ENCODE data around the gene CYB5A. TPM values are rescaled to one million over a fixed set of nuclear protein-coding genes. Genes with fewer than 3 reads are reported as not detected.
"Not testable (repeated sequence)": the region's sequence is repeated elsewhere in the genome, so short reads cannot be mapped to it uniquely, and the experiment has no call there.

The CYB5A gene
- total RNA-seq, 8 experiments from 2014 or later = 26.4 to 63.6 (median 35.5) TPM

- 0% methylated on average over 1 of the region's 30 CpGs; no CpG with 5 or more reads in 8 of the 10 experiments for WGBS, 10 experiments
- H3K27ac ChIP-seq = no peak overlapping the region
- in situ Hi-C loops (cut with MboI; ENCODE audit: low pct_unique_long_range_greater_than_20kb in 2 of 9, low sequenced_read_pairs in 9 of 9, unreplicated experiment in 9 of 9) = no loop called here
Measured at GRCh38 chr18:74291472-74291770, 342 bp downstream of the CYB5A start.

GRCh38 chr18:74290794-74291471 lies 830 bp downstream of the CYB5A start:
- ATAC-seq (replicated peaks in 6 of 8) = no peak
- Histone ChIP-seq H3K27ac (no peak overlapping the region), H3K4me1 (replicated peaks in 1 of 2) (peaks cover 4 to 8% of the 10 kb centered on the region in 2 donors), H3K4me3 (peak overlapping the region; percentile 53 to 85 (median 76))
- in situ Hi-C loops (cut with MboI; ENCODE audit: low pct_unique_long_range_greater_than_20kb in 2 of 9, low sequenced_read_pairs in 9 of 9, unreplicated experiment in 9 of 9) = no loop called here
- WGBS, 10 experiments = 14 to 100% (median 65%) methylated on average over 1 to 27 of the region's 57 CpGs; no CpG with 5 or more reads in 2 of the 10 experiments

More at GRCh38 chr18:74291472-74291770, 342 bp downstream of the CYB5A start:
- H3K4me3 ChIP-seq = peak overlapping the region; percentile 53 to 85 (median 76)
- peaks cover 4 to 8% of the 10 kb centered on the region in 2 donors for H3K4me1 ChIP-seq (replicated peaks in 1 of 2)
- ATAC-seq (replicated peaks in 6 of 8) = no peak

DNA sequence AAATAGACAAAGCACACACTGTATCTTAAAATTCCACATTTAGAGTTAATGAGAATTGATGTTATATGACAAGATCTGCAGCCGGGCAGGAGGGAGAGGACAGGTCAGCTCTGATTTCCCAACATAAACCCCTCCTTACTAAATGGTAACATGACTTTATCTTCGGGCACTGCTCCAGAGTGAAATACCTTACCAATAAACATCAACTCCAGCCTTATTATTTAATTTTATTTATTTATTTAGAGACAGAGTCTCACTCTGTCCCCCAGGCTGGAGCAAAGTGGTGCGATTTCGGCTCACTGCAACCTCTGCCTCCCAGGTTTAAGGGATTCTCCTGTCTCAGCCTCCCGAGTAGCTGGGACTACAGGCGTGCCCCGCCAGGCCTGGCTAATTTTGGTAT lies 1.7 kb downstream of the CYB5A start:
- Histone ChIP-seq H3K4me3 (no peak overlapping the region), H3K27ac (no peak overlapping the region), H3K4me1 (replicated peaks in 1 of 2) (peaks cover 5 to 8% of the 10 kb centered on the region in 2 donors)
- in situ Hi-C loops (cut with MboI; ENCODE audit: low pct_unique_long_range_greater_than_20kb in 2 of 9, low sequenced_read_pairs in 9 of 9, unreplicated experiment in 9 of 9) = no loop called here
- 87 to 100% (median 97%) methylated on average over 2 to 7 of the region's 7 CpGs; no CpG with 5 or more reads in 2 of the 10 experiments for WGBS, 10 experiments
- no peak for ATAC-seq (replicated peaks in 6 of 8)

GRCh38 chr18:74289137-74289536 lies 2.6 kb downstream of the CYB5A start:
- Histone ChIP-seq H3K4me3 (no peak overlapping the region), H3K4me1 (replicated peaks in 1 of 2) (peaks cover 14 to 16% of the 10 kb centered on the region in 2 donors), H3K27ac (no peak overlapping the region)
- WGBS, 10 experiments = 10 to 100% (median 89%) methylated on average over 2 to 3 of the region's 3 CpGs; no CpG with 5 or more reads in 2 of the 10 experiments
- in situ Hi-C loops (cut with MboI; ENCODE audit: low pct_unique_long_range_greater_than_20kb in 2 of 9, low sequenced_read_pairs in 9 of 9, unreplicated experiment in 9 of 9) = no loop called here
- ATAC-seq (replicated peaks in 6 of 8) = no peak

DNA sequence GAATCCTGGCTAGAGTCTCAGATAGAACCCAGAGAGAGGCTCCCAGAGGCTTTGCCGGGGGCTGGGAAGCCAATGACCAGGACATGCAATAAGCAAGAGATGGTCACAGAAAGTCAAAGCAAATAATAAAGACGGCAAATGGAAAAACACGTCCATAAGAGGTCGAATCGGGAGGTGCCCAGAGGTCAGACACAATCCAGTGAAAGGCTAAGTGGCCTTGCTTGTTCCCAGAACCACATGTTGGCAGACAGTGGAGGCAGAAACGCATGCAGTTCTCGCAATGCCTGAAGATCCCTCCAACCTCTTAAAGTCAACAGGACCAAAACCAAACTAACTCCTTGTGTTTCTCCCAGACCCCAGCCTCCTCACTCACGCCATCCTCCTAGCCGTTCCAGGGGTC lies 3.0 kb downstream of the CYB5A start:
- Histone ChIP-seq H3K4me1 (replicated peaks in 1 of 2) (peaks cover 17 to 18% of the 10 kb centered on the region in 2 donors), H3K27ac (no peak overlapping the region), H3K4me3 (no peak overlapping the region)
- in situ Hi-C loops (cut with MboI; ENCODE audit: low pct_unique_long_range_greater_than_20kb in 2 of 9, low sequenced_read_pairs in 9 of 9, unreplicated experiment in 9 of 9) = no loop called here
- no peak for ATAC-seq (replicated peaks in 6 of 8)
- 20 to 100% (median 80%) methylated on average over 1 to 9 of the region's 9 CpGs; no CpG with 5 or more reads in 1 of the 10 experiments for WGBS, 10 experiments

- Histone ChIP-seq H3K27ac (no peak overlapping the region), H3K4me3 (no peak overlapping the region), H3K4me1 (replicated peaks in 1 of 2) (peaks cover 17 to 24% of the 10 kb centered on the region in 2 donors)
- in situ Hi-C loops (cut with MboI; ENCODE audit: low pct_unique_long_range_greater_than_20kb in 2 of 9, low sequenced_read_pairs in 9 of 9, unreplicated experiment in 9 of 9) = no loop called here
- 80 to 100% (median 84%) methylated on average over 1 to 5 of the region's 5 CpGs; no CpG with 5 or more reads in 2 of the 10 experiments for WGBS, 10 experiments
- ATAC-seq (replicated peaks in 6 of 8) = no peak
Measured at GRCh38 chr18:74288041-74288440, 3.7 kb downstream of the CYB5A start.

DNA sequence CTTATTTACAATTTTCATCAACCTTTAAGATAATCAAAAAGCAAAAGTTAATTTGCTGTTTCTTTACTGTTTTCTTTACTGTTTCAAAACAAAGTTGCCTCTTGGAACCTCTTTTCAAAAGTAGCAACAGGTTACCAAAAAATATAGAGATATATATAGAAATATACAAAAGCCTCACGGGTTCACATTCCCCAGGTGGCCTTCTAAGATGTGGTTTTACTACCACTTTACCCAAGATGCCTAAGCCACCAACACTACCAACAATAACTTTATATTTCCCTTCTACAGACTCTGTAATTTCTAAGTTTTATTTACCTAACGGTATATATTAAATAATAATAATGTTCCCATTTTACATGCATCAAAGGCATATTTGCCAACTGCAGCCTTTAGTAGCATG lies 4.9 kb downstream of the CYB5A start:
- Histone ChIP-seq H3K4me3 (no peak overlapping the region), H3K27ac (no peak overlapping the region), H3K4me1 (replicated peaks in 1 of 2) (peaks cover 11 to 24% of the 10 kb centered on the region in 2 donors)
- WGBS, 10 experiments = 38 to 100% (median 100%) methylated on average over 1 to 2 of the region's 2 CpGs; no CpG with 5 or more reads in 1 of the 10 experiments
- in situ Hi-C loops (cut with MboI; ENCODE audit: low pct_unique_long_range_greater_than_20kb in 2 of 9, low sequenced_read_pairs in 9 of 9, unreplicated experiment in 9 of 9) = no loop called here
- no peak for ATAC-seq (replicated peaks in 6 of 8)

DNA sequence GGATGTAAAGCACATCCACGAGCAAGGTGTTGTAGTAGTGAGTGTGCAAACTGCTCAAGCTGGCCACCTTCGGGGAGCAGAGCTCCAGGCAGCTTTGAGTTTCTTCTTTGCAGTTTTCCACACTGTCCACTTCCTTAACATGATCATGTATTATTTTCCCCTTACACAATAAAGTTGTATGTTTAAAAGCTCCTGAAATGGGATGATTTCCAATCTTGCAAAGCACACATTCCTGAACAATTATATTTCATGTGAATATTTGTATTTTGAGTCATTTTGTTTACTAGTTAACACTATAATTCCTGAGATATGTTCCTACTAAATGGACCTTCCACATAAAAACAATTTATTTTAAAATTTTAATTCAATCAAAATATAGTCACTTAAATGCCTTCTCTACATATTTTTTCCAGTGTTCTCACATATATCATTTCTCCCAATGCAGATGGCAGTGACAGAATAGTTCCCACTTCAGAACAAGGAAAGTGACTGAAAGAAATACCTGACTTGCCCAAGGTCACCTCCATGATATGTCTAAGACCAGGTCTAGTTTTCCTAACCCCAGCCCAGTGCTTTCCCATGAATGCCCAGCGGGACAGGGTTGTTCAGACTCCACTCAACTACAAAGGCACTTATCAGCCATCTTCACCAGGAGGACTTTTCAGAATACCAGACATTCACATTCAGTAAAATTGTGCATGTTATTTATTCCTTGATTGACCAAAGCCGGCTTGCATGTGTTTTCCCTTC lies 5.5 kb downstream of the CYB5A start:
- peaks cover 15 to 26% of the 10 kb centered on the region in 2 donors for H3K4me1 ChIP-seq (replicated peaks in 1 of 2)
- in situ Hi-C loops (cut with MboI; ENCODE audit: low pct_unique_long_range_greater_than_20kb in 2 of 9, low sequenced_read_pairs in 9 of 9, unreplicated experiment in 9 of 9) = no loop called here
- no peak overlapping the region for H3K27ac ChIP-seq
- 71 to 100% (median 98%) methylated on average over 1 to 4 of the region's 4 CpGs for WGBS, 10 experiments
- no peak overlapping the region for H3K4me3 ChIP-seq
- no peak for ATAC-seq (replicated peaks in 6 of 8)

DNA sequence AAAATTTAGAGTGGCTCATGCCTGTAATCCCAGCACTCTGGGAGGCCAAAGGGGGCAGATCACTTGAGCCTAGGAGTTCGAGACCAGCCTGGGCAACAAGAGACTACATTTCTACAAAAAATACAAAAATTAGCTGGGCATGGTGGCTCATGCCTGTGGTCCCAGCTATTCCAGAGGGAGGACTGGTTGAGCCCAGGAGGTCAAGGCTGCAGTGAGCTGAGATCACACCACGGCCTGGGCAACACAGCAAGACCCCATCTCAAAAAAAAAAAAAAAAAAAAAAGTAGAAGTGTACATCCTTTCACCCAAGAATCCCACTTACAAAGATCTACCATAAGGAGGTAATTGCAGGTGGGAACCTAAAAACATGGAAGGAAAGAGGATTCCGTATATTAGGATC lies 6.2 kb downstream of the CYB5A start:
- H3K4me1 ChIP-seq (replicated peaks in 1 of 2) = peaks cover 18 to 27% of the 10 kb centered on the region in 2 donors
- H3K4me3 ChIP-seq; ATAC-seq (replicated peaks in 6 of 8); H3K27ac ChIP-seq; in situ Hi-C loops (cut with MboI; ENCODE audit: low pct_unique_long_range_greater_than_20kb in 2 of 9, low sequenced_read_pairs in 9 of 9, unreplicated experiment in 9 of 9): not testable (repeated sequence)
- 50 to 100% (median 88%) methylated on average over 1 to 3 of the region's 3 CpGs; no CpG with 5 or more reads in 3 of the 10 experiments for WGBS, 10 experiments

DNA sequence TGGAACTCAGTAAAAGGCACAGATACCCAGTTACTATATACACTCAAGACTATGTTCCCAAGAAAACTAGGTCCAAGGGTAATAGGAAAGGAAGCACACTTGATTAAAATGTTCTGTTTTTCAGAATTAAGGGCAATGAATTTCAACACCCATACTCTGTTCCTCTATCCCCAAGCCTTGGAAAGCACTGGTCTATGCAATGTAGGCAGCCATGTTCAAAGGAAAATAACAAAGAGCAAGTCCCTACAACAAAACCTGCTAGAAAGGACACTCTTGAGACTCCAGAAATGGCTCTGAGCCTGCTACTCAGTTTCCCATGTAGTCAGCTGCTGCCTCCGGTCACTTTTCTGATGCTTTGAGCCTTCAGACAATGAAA lies 6.8 kb downstream of the CYB5A start:
- Histone ChIP-seq H3K27ac (no peak overlapping the region), H3K4me3 (no peak overlapping the region), H3K4me1 (replicated peaks in 1 of 2) (peaks cover 18 to 27% of the 10 kb centered on the region in 2 donors)
- ATAC-seq (replicated peaks in 6 of 8) = peak in 1 of 8 experiments; percentile 12
- 75 to 100% (median 100%) methylated on average over 1 of the region's 1 CpG; no CpG with 5 or more reads in 3 of the 10 experiments for whole genome bisulfite sequencing, 10 experiments
- in situ Hi-C loops (cut with MboI; ENCODE audit: low pct_unique_long_range_greater_than_20kb in 2 of 9, low sequenced_read_pairs in 9 of 9, unreplicated experiment in 9 of 9) = no loop called here

DNA sequence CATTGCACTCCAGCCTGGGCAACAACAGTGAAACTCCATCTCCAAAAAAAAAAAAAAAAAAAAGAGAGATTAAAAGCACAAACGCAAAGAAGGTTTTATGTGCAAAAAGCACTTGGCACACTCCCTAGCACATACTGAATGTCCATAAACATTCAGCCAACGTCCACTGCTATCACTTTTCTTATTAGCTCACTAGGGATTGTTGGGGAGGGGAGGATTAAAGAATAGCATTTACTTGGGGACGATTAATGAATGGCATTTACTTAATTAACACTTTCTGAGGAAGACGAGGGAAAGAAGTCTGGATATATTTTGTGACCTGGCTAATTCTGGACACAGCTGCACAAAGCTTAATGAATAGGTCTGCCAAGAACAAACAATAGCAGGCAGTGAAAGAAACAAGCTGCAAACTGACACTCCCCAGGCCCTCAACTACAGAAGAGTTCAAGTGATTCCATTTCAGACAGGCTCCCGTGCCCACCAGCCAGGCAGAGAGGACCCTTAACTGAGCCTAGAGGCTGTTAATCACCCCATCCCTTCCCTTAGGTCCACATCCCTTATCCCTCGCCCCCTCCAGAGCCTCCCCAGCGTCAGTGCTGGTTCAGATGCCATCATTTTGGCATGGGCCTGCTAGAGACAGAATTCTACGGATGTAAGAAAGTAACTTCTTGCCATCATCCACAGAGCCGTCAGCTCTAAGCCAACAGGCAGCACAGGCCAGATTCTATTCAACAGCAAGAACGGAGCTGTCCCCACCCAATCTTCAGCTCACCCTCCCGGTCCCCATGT lies 7.4 kb downstream of the CYB5A start:
- WGBS, 10 experiments = 13 to 58% (median 34%) methylated on average over 2 to 10 of the region's 11 CpGs; no CpG with 5 or more reads in 1 of the 10 experiments
- in situ Hi-C loops (cut with MboI; ENCODE audit: low pct_unique_long_range_greater_than_20kb in 2 of 9, low sequenced_read_pairs in 9 of 9, unreplicated experiment in 9 of 9) = no loop called here
- H3K4me1 ChIP-seq (replicated peaks in 1 of 2) = peaks cover 18 to 27% of the 10 kb centered on the region in 2 donors
- H3K27ac ChIP-seq = no peak overlapping the region
- ATAC-seq (replicated peaks in 6 of 8) = peak in 6 of 8 experiments; percentile 13 to 88 (median 74)
- H3K4me3 ChIP-seq = no peak overlapping the region

- no peak for ATAC-seq (replicated peaks in 6 of 8)
- Histone ChIP-seq H3K4me1 (replicated peaks in 1 of 2) (peaks cover 18 to 27% of the 10 kb centered on the region in 2 donors), H3K4me3 (no peak overlapping the region), H3K27ac (no peak overlapping the region)
- in situ Hi-C loops (cut with MboI; ENCODE audit: low pct_unique_long_range_greater_than_20kb in 2 of 9, low sequenced_read_pairs in 9 of 9, unreplicated experiment in 9 of 9) = no loop called here
- 37 to 100% (median 81%) methylated on average over 1 to 7 of the region's 10 CpGs; no CpG with 5 or more reads in 1 of the 10 experiments for WGBS, 10 experiments
Measured at GRCh38 chr18:74283646-74284045, 8.1 kb downstream of the CYB5A start.

Data from motor neuron (in vitro differentiated cells).